Left lung (tissue), 10 donors: ENCODE results near the gene ATXN1. TPM values are rescaled to one million over a fixed set of nuclear protein-coding genes. Genes with fewer than 3 reads are reported as not detected.

Experiments used
- ATAC-seq: fragments of 200-7000 bp; cut with Tn5 transposase; one replicate; pipeline ENCODE4 v1.9.1; 2020; ENCODE audit warnings: moderate library complexity
- DNase-seq, 4 donors: peaks; one replicate each; pipeline ENCODE4 v3.0.0-alpha.2; 2013 to 2020
- H3K27ac ChIP-seq, 2 donors: fragments of 200-600 bp; sonication (generic) in 1 of 2; one replicate each; pipeline versions ENCODE4 v1.5.0 to v1.8.0; 2020 to 2021
- H3K27me3 ChIP-seq, 2 donors: fragments of 200-600 bp; sonication (generic) in 1 of 2; one replicate each; pipeline versions ENCODE4 v1.5.0 to v1.8.0; 2020 to 2021
- H3K36me3 ChIP-seq, 2 donors: fragments of 200-600 bp; sonication (generic) in 1 of 2; one replicate each; pipeline versions ENCODE4 v1.5.0 to v1.8.0; 2020 to 2021
- H3K4me1 ChIP-seq, 2 donors: fragments of 200-600 bp; one replicate each; pipeline ENCODE4 v1.8.0; 2021
- H3K4me3 ChIP-seq, 2 donors: fragments of 200-600 bp; sonication (generic) in 1 of 2; one replicate each; pipeline versions ENCODE4 v1.5.0 to v1.8.0; 2020 to 2021; ENCODE audit warnings: mild to moderate bottlenecking in 1 of 2
- H3K9me3 ChIP-seq, 2 donors: fragments of 200-600 bp; sonication (generic) in 1 of 2; one replicate each; pipeline versions ENCODE4 v1.5.0 to v1.8.0; 2020 to 2021
- CTCF ChIP-seq, 2 donors: fragments of 200-600 bp; sonication (generic) in 1 of 2; IDR thresholded peaks; one replicate each; pipeline versions ENCODE4 v1.5.0 to v1.8.0; 2021; ENCODE audit warnings: antibody characterized with exemption in 2 of 2
- intact Hi-C, 2 donors: fragments of 100-400 bp; cut with DNase I; formaldehyde crosslinking; loops; one replicate each; pipeline versions ENCODE4 v1.11.2 to v1.14.2; 2022
- polyA plus RNA-seq, 6 donors: library from polyadenylated mRNA; unstranded; fragments of 120-200 nt; gene quantifications; one replicate each; pipeline ENCODE4 v1.2.1, GENCODE V29; 2013; ENCODE audit not compliant: insufficient read length in 6 of 6
- total RNA-seq, 2 donors: library from RNA; stranded (reverse); fragmentation: NEBNext Ultra II Directional; extraction: Animal tissue kit (Norgen Biotek cat#: 25700); gene quantifications; one replicate each; pipeline ENCODE4 v1.2.1, GENCODE V29; 2021
- donor health status: DM: no; HTN: yes; CAD: no.
- donor health status: DM: no; HTN: no; CAD: no.

Gene ATXN1
- total and polyA plus RNA-seq, 8 donors = 23.3 to 67.4 (median 27.3) TPM

GRCh38 chr6:16419636-16420336 is 341.5 kb downstream of the ATXN1 start:
- DNase-seq (no peak), ATAC-seq (no peak)
- H3K9me3 ChIP-seq = no peaks in the 10 kb centered on the region
- peak overlapping the region in 1 of 2 donors; percentile 53 for H3K27ac ChIP-seq
- no peaks in the 10 kb centered on the region for H3K36me3 ChIP-seq
- H3K4me1 ChIP-seq = peaks cover 11 to 13% of the 10 kb centered on the region in 2 donors
- no peak overlapping the region for H3K4me3 ChIP-seq
- intact Hi-C loops = no loop called here
- no peak for TF ChIP-seq CTCF (IDR thresholded peaks at IDR 0.05)
- no peaks in the 10 kb centered on the region for H3K27me3 ChIP-seq

- Histone ChIP-seq H3K4me1 (peaks cover 13 to 19% of the 10 kb centered on the region in 2 donors), H3K9me3 (no peaks in the 10 kb centered on the region), H3K27me3 (no peaks in the 10 kb centered on the region), H3K4me3 (no peak overlapping the region), H3K27ac (no peak overlapping the region), H3K36me3 (no peaks in the 10 kb centered on the region)
- no peak for TF ChIP-seq CTCF (IDR thresholded peaks at IDR 0.05)
- DNase-seq (no peak), ATAC-seq (no peak)
- intact Hi-C loops = no loop called here
These were observed 343.1 kb downstream of the ATXN1 start for GRCh38 chr6:16418151-16418550.

- no peaks in the 10 kb centered on the region for H3K9me3 ChIP-seq
- H3K4me1 ChIP-seq = peaks cover 5 to 13% of the 10 kb centered on the region in 2 donors
- intact Hi-C loops = no loop called here
- no peak overlapping the region for H3K27ac ChIP-seq
- no peaks in the 10 kb centered on the region for H3K36me3 ChIP-seq
- no peak for TF ChIP-seq CTCF (IDR thresholded peaks at IDR 0.05)
- H3K4me3 ChIP-seq = no peak overlapping the region
- ATAC-seq (no peak), DNase-seq (no peak)
- no peaks in the 10 kb centered on the region for H3K27me3 ChIP-seq
These were observed 345.6 kb downstream of the ATXN1 start for GRCh38 chr6:16415677-16416076.

- H3K36me3 ChIP-seq = no peaks in the 10 kb centered on the region
- H3K27me3 ChIP-seq = no peaks in the 10 kb centered on the region
- no peak for TF ChIP-seq CTCF (IDR thresholded peaks at IDR 0.05)
- no peaks in the 10 kb centered on the region for H3K9me3 ChIP-seq
- H3K4me1 ChIP-seq = peaks cover 0 to 13% of the 10 kb centered on the region in 2 donors
- DNase-seq (no peak), ATAC-seq (no peak)
- H3K27ac ChIP-seq = no peak overlapping the region
- intact Hi-C loops = loop anchor here in 1 of 2 donors (5.0 kb wide), 1 partner anchor 77 kb away; no protein-coding TSS in a partner anchor
- no peak overlapping the region for H3K4me3 ChIP-seq
These were observed 347.1 kb downstream of the ATXN1 start for GRCh38 chr6:16414205-16414604.

GRCh38 chr6:16413399-16413798 is 347.9 kb downstream of the ATXN1 start:
- Histone ChIP-seq H3K36me3 (no peaks in the 10 kb centered on the region), H3K4me1 (peaks cover 0 to 13% of the 10 kb centered on the region in 2 donors), H3K9me3 (no peaks in the 10 kb centered on the region), H3K4me3 (no peak overlapping the region), H3K27me3 (no peaks in the 10 kb centered on the region), H3K27ac (no peak overlapping the region)
- TF ChIP-seq CTCF (IDR thresholded peaks at IDR 0.05) = no peak
- intact Hi-C loops = loop anchor here in 1 of 2 donors (5.0 kb wide), 1 partner anchor 76 kb away; no protein-coding TSS in a partner anchor
- no peak for DNase-seq
- no peak for ATAC-seq
